Stimulated activated CD8-positive, alpha-beta memory T cell treated with anti-CD3 and anti-CD28 coated beads, Interleukin-15, amount 100 ng/mL, for 4 hours (primary cell): Measurements from ENCODE around the gene LRRC47.

Experiments used
- DNase-seq, 2 donors: peaks; one replicate each; pipeline ENCODE4 v3.0.0-alpha.2; 2020; ENCODE audit warnings: low read depth in 2 of 2

Gene LRRC47

DNA sequence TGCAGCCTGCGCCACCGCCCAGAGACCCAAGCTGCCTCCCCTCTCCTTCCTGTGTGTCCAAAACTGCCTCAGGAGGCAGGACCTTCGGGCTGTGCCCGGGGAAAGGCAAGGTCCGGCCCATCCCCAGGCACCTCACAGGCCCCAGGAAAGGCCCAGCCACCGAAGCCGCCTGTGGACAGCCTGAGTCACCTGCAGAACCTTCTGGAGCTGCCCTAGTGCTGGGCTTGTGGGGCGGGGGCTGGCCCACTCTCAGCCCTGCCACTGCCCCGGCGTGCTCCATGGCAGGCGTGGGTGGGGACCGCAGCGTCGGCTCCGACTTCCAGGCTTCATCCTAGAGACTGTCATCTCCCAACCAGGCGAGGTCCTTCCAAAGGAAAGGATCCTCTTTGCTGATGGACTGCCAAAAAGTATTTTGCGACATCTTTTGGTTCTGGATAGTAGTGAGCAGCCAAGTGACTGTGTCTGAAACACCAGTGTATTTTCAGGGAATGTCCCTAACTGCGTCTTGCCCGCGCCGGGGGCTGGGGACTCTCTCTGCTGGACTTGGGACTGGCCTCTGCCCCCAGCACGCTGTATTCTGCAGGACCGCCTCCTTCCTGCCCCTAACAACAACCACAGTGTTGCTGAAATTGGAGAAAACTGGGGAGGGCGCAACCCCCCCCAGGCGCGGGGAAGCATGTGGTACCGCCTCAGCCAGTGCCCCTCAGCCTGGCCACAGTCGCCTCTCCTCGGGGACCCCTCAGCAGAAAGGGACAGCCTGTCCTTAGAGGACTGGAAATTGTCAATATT, 63.0 kb downstream of the LRRC47 start:
- DNase-seq: no peak

GRCh38 chr1:3732434-3733093, 63.7 kb downstream of the LRRC47 start:
- no peak for DNase-seq

DNA sequence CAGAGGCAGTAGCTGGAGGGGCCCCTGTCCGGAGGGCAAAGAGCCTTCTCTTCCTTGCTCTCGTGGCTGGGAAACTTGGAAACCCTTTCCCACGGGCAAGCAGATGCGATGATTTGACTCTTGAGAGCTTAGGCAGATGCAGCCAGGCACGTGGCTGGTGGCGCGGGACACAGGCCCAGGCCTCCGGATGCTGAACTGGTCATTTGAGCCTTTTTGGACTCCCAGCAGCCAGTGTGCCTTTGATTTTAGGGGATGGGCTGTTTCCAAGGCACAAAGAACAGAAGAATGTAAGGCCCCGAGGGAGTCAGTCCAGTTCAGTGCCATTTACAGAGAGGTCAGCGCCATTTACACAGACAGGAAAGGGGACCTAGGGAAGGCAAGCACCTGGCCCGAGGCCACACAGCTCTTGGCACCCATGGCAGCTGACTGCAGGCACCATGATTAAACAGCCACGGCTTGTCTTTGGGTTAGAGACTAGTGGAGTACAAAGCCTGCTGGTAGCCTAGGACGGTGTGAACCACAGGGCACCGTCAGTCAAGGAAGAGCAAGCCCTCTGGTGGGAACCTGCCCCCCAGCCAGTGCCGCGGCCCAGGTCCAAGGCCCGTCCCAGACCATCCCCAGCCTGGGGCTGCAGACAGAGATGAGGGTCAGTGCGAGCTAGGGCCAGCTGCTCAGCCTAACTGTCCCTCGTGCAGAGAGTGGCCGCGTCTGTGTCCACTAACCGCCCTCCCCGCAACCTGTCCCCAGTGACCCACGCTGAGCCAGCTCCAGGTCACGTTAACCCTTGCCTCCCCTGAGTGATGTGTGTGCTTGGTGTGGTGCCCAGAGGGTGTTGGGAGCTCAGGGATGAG, 64.5 kb downstream of the LRRC47 start:
- DNase-seq: no peak

GRCh38 chr1:3730543-3731247, 65.6 kb downstream of the LRRC47 start:
- no peak for DNase-seq

DNA sequence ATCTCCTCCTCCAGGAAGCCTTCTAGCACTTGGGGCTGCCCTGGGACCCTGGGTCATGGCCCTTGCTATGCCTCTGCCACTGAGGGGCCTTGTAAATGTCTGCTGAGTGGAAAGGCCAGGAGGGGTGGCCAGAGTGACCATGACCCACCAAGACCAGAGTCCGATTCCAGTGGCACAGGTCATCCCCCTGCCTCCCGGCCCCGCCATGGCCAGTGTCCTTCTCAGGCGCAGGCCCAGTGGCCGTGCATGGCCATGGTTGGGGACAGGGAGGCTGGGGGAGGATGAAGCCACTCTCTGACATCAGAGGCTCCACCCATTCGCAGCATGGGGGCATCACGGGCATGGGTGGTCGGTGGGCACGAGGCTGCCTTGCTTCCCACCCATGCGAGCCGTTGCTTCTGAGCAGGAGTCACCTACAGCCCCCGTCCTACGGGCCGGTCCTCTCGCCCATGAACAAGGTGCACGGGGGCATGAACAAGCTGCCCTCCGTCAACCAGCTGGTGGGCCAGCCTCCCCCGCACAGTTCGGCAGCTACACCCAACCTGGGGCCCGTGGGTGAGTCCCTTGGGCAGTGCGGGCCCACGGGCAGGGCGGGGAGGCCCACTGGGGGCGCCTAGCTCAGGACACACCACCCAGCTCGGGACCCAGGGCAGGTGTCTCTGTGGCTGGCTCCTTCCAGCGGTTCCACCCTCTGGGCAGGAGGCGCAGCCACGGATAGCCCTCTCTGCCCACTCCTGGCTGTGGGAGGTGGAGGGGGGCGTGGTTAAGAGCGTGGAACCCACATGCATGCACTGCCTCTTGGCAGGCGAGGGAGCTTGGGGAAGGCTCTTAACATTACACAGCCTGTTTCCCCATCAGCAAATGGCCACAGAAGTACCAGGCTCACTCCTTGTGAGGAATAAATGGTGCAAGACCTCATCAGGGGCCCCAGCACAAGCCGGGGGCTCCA, 66.4 kb downstream of the LRRC47 start:
- DNase-seq: no peak
